Measurements from ENCODE around the gene GPR152.

Gene GPR152

GRCh38 chr11:67432655-67433349 is 19.7 kb downstream of the GPR152 start:
- Histone ChIP-seq H3K4me3 (no peak overlapping the region), H3K27ac (peak overlapping the region in 3 of 21 experiments; percentile 4 to 97 (median 39))

- no peak overlapping the region for H3K4me3 ChIP-seq
- H3K27ac ChIP-seq, result peak overlapping the region in 1 of 21 experiments; percentile 36
These were observed 20.9 kb downstream of the GPR152 start for GRCh38 chr11:67431346-67432249.

- Histone ChIP-seq H3K4me3 (peak overlapping the region in 2 of 7 experiments; percentile 79 to 85), H3K27ac (peak overlapping the region in 13 of 21 experiments; percentile 9 to 97 (median 69))
These were observed 22.8 kb downstream of the GPR152 start for GRCh38 chr11:67429722-67430121.

- Histone ChIP-seq H3K4me3 (peak overlapping the region; percentile 79 to 93 (median 85)), H3K27ac (peak overlapping the region; percentile 41 to 99 (median 93))
These were observed 23.4 kb downstream of the GPR152 start for GRCh38 chr11:67429038-67429668.

GRCh38 chr11:67428052-67429001 is 24.2 kb downstream of the GPR152 start, which contains the start of gene RPS6KB2:
Gene RPS6KB2, plus strand, starts transcription at chr11:67428494. Its CDS starts 52 bp downstream, at chr11:67428546.
- peak within 1 kb of the TSS; percentile 41 to 99 (median 93) for H3K27ac ChIP-seq
- H3K4me3 ChIP-seq, result peak within 1 kb of the TSS; percentile 79 to 93 (median 85)

DNA sequence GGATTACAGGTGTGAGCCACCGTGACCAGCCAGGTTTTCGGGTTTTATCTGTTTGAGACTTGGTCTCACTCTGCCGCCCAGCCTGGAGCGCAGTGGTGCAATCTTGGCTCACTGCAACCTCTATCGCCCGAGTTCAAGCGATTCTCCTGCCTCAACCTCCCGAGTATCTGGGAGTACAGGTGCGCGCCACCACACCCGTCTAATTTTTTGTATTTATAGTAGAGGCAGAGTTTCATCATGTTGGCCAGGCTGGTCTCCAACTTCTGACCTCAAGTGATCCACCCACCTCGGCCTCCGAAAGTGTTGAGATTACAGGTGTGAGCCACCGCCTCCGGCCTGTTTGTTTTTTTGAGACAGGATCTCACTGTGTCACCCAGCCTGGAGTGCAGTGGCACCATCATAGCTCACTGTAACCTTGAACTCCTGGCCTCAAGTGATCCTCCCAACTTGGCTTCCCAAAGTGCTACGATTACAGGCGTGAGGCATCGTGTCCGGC is 25.1 kb downstream of the GPR152 start:
- peak overlapping the region in 6 of 7 experiments; percentile 79 to 93 (median 84) for H3K4me3 ChIP-seq
- H3K27ac ChIP-seq, result peak overlapping the region; percentile 31 to 99 (median 93)

- H3K4me3 ChIP-seq, result no peak overlapping the region
- no peak overlapping the region for H3K27ac ChIP-seq
These were observed 28.5 kb downstream of the GPR152 start for GRCh38 chr11:67423891-67424613.

GRCh38 chr11:67423466-67423865 is 29.1 kb downstream of the GPR152 start:
- Histone ChIP-seq H3K27ac (no peak overlapping the region), H3K4me3 (no peak overlapping the region)

DNA sequence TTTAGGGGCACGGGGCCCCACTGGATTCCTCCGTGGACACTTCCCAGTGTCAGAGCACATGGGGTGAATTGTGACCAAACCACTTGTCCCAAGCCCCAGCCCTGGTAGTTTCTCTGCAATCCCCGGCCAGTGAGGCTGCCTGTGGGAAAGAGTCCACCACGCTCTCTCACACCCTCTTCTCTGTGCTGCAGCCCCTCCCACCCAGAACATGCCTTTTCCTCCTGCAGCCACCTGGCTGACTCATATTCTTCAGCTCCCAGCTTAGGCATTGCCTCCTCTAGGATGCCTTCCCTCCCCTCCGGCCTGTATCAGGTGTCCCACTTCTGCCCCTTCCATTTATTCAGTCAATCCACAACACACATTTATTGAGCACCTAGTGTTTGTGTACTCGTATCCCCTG is 29.6 kb downstream of the GPR152 start:
- Histone ChIP-seq H3K4me3 (no peak overlapping the region), H3K27ac (peak overlapping the region in 1 of 21 experiments; percentile 8)

DNA sequence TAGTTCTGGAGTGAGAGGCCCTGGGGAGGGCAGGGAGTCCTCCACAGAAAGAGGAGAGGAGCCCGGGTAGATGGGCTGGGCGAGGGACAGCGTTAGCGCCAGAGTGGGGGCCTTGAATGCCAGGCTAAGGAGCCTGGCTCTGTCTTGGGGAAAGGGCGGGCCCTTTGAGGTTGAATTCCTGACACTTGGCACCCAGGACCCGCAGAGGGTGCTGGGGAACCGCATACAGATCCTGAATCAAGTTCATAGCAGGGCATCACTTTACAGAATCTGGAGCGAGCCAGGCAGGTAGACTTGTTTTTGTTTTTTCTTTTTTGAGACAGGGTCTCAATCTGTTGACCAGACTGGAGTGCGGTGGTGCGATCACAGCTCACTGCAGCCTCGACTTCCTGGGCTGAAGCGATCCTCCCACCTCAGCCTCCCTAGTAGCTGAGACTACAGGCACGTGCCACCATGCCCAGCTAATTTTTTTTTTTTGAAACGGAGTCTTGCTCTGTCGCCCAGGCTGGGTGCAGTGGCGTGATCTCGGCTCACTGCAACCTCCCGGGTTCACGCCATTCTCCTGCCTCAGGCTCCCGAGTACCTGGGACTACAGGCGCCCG is 31.0 kb downstream of the GPR152 start:
- peak overlapping the region in 6 of 7 experiments; percentile 47 to 76 (median 64) for H3K4me3 ChIP-seq
- H3K27ac ChIP-seq, result peak overlapping the region in 15 of 21 experiments; percentile 32 to 95 (median 80)

DNA sequence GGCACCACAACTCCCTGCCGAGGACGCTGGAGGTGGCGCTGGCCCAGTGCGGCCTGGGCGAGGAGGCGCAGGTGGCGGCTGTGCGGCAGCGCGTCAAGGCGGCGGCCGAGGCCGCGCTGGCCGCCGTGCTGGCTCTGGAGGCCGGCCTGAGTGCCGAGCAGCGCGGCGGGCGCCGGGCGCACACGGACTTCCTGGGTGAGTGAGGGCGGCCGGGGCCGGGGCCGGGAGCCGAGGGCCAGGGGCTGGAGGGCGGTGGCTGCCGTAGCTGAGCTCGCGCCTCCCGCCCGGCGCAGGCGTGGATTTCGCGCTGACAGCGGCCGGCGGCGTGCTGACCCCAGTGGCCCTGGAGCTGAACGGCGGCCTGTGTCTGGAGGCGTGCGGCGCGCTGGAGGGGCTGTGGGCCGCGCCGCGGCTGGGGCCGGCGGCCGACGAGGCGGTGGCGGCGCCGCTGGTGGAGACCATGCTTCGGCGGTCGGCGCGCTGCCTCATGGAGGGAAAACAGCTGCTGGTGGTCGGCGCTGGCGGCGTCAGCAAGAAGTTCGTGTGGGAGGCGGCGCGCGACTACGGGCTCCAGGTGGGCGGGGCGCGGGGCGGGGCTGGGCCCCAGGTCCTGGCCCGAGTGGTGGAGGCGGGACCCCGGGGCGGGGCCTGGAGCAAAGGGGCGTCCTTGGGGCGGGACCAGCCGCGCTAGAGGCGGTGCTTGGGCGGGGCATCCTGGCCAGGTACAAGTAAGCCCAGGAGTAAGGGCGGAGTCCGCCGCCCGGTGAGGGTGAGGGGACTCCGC is 31.7 kb downstream of the GPR152 start:
- H3K27ac ChIP-seq, result peak overlapping the region; percentile 65 to 95 (median 85)
- H3K4me3 ChIP-seq, result peak overlapping the region; percentile 47 to 76 (median 62)

DNA sequence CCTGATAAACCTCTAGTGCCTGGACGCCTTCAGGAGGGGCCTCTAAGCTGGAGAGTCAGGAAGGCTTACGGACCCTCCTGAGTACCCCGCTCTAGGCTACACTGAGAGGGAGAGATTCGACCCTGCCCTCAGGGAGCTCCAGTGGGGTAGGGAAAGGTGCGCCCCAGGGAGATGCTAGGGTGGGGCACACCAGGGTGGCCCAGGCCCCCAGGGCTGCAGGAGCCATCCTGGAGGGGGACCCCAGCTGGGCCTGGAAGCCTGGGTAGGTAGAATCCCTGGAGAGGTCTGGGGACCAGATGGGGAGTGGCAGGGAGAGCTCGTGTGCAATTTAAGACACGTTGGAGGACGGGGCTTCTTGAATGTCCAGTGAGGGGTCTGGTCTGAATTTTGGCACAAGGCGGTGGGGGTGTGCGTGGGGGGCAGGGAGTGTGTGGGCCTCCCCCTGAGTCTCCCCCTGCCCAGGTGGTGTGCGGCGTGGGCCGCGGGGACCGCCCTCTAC is 32.3 kb downstream of the GPR152 start:
- H3K4me3 ChIP-seq, result peak overlapping the region; percentile 47 to 76 (median 62)
- peak overlapping the region in 19 of 21 experiments; percentile 65 to 95 (median 86) for H3K27ac ChIP-seq

DNA sequence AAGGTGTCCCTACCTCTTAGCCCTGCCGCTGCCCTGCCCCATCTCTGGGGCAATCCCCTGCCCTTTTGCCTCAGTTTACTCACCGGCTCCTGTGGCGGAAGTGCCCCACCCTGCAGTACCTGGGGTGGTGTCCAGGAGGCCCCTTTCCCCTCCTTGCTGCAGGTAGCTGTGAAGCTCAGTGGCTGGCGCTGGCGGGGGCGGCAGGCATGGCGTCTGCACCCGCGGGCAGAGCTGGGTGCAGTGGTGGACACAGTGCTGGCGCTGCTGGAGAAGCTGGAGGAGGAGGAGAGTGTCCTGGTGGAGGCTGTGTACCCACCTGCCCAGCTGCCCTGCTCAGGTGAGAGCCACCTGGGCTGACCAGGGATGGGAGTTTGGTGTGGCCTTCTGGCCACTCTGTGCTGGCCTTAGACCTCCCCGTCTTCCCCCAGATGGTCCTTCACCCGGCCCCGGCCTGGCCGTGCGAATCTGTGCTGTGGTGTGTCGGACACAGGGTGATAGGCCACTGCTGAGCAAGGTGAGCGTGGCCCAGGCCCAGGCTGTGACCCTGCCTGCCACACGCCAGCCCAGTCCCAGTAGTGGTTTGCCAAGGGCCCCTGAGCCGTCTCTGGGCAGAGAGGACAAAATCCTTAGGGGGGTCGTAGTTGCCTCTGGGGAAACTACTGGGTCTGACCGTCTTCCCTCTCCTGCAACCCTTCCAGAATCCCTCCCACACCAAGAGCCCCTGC is 33.0 kb downstream of the GPR152 start:
- H3K27ac ChIP-seq, result peak overlapping the region in 12 of 21 experiments; percentile 16 to 95 (median 66)
- no peak overlapping the region for H3K4me3 ChIP-seq

DNA sequence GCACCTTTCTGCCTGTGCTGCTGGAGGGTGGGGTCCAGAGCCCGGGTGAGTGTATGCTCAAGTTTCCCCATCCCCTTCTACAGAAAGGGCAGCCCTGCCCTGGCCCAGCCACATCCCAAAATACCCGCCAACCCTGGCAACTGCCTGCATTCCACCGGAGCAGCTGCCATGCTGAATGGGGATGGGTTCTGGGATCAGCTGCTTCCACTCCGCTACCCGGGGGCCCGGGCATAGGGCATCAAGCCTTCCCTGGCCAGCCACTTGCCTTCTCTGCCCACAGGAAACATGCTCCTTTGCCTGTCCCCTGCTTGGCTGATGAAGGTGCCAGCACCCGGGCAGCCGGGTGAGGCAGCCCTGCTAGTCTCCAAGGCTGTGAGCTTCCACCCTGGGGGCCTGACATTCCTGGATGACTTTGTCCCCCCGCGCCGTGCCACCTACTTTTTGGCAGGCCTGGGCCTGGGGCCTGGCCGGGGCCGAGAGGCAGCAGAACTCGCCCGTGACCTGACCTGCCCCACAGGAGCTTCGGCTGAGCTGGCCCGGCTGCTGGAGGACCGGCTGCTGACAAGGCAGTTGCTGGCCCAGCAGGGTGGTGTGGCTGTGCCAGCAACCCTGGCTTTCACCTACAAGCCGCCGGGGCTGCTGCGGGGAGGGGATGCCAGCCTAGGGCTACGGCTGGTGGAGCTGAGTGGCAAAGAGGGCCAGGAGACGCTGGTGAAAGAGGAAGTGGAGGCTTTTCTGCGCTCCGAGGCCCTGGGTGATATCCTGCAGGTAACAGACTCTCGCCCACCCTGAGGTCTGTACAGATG is 33.9 kb downstream of the GPR152 start:
- Histone ChIP-seq H3K4me3 (no peak overlapping the region), H3K27ac (peak overlapping the region in 15 of 21 experiments; percentile 15 to 95 (median 28))

DNA sequence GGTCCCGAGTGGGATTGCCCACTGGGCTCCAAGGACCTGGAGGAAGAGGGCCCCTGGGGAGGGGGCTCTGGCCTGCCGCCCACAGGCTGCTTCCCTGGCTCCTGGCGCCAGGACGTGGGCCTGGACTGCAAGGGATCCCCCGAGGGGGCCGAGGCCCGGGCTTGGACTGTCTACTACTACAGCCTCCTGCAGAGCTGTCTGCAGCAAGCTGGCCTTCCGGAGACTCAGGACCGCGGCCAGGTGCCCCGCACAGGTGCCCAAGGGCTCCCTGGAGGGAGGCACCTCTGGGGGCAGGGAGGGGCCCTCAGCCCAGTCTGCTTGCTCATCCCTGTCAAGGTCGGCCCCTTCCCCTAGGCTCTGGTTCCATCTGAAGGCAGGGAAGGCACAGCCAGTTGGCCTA is 35.1 kb downstream of the GPR152 start:
- peak overlapping the region in 16 of 21 experiments; percentile 24 to 95 (median 46) for H3K27ac ChIP-seq
- no peak overlapping the region for H3K4me3 ChIP-seq
